Breast epithelium (tissue), 4 donors: Measurements from ENCODE around the gene ENO3. TPM values are rescaled to one million over a fixed set of nuclear protein-coding genes. Genes with fewer than 3 reads are reported as not detected.
A peak's percentile ranks its signal among the peaks of the same experiment; 100 is the strongest.

Experiments
- DNase-seq, 2 donors: peaks; one replicate each; pipeline ENCODE4 v3.0.0-alpha.2; 2019; ENCODE audit warnings: low spot score in 2 of 2
- H3K27ac ChIP-seq, 2 donors: fragments of 200-600 bp; sonication (generic) in 1 of 2; one replicate each; pipeline ENCODE4 v1.5.1; 2016 to 2019; ENCODE audit warnings: mild to moderate bottlenecking in 1 of 2
- H3K27me3 ChIP-seq, 2 donors: fragments of 200-600 bp; sonication (generic) in 1 of 2; one replicate each; pipeline versions ENCODE4 v1.5.1 to v1.6.0; 2017 to 2019; ENCODE audit warnings: control low read depth in 1 of 2, mild to moderate bottlenecking in 1 of 2
- H3K36me3 ChIP-seq: fragments of 200-600 bp; one replicate; pipeline ENCODE4 v1.5.1; 2019
- H3K4me1 ChIP-seq, 2 donors: fragments of 200-600 bp; sonication (generic); one replicate each; pipeline ENCODE4 v1.5.1; 2016 to 2019; ENCODE audit warnings: control low read depth in 1 of 2
- H3K4me3 ChIP-seq, 3 donors: fragments of 200-600 bp; sonication (generic); 1 replicate in 2 of 3; 2 replicates in 1 of 3; pipeline ENCODE4 v1.5.1; 2016 to 2019; ENCODE audit warnings: mild to moderate bottlenecking in 3 of 3, moderate library complexity in 2 of 3
- H3K9me3 ChIP-seq, 2 donors: fragments of 200-600 bp; sonication (generic) in 1 of 2; one replicate each; pipeline ENCODE4 v1.5.1; 2016 to 2019; ENCODE audit warnings: control low read depth in 1 of 2
- CTCF ChIP-seq, 3 donors: fragments of 450-650 bp; IDR thresholded peaks; one replicate each; pipeline ENCODE4 v1.5.1; 2016 to 2017; ENCODE audit warnings: antibody characterized with exemption in 3 of 3, mild to moderate bottlenecking in 3 of 3, moderate library complexity in 3 of 3
- POLR2A ChIP-seq: fragments of 450-650 bp; IDR thresholded peaks from one replicate; pipeline ENCODE4 v1.6.1; 2016; ENCODE audit warnings: antibody characterized with exemption, mild to moderate bottlenecking, moderate library complexity
- POLR2AphosphoS5 ChIP-seq, 3 donors: sonication (generic); formaldehyde crosslinking; IDR thresholded peaks; one replicate each; pipeline ENCODE4 v1.6.1; 2017; ENCODE audit warnings: antibody characterized with exemption in 3 of 3
- intact Hi-C: fragments of 100-400 bp; cut with DNase I; formaldehyde crosslinking; loops from one replicate; pipeline ENCODE4 v1.15.1; 2023; ENCODE audit warnings: low total_unique reads
- total RNA-seq, 3 donors: library from RNA; depleted of rRNA; stranded (reverse); fragments of >200 nt; gene quantifications; one replicate each; pipeline ENCODE4 v1.1.0, GENCODE V29; 2016

The ENO3 gene
- total RNA-seq, 3 donors from 2014 or later, result 1.6 to 4.6 (median 3.1) TPM

GRCh38 chr17:4940555-4941318 lies 10.2 kb upstream of the ENO3 start:
- Histone ChIP-seq H3K36me3 (no peaks in the 10 kb centered on the region), H3K4me3 (peak overlapping the region; percentile 83 to 85 (median 83)), H3K4me1 (peaks cover 19 to 36% of the 10 kb centered on the region in 2 donors), H3K27me3 (no peaks in the 10 kb centered on the region), H3K9me3 (no peaks in the 10 kb centered on the region), H3K27ac (peak overlapping the region; percentile 97)
- intact Hi-C loops, result no loop called here
- DNase-seq, result peak in 1 of 2 donors; percentile 72
- no peak for TF ChIP-seq CTCF (IDR thresholded peaks at IDR 0.05)
- no peak for TF ChIP-seq POLR2AphosphoS5 (IDR thresholded peaks at IDR 0.05)

- Histone ChIP-seq H3K4me3 (peak overlapping the region; percentile 83 to 85 (median 83)), H3K9me3 (no peaks in the 10 kb centered on the region), H3K27me3 (no peaks in the 10 kb centered on the region), H3K27ac (peak overlapping the region; percentile 97), H3K36me3 (no peaks in the 10 kb centered on the region), H3K4me1 (peaks cover 24 to 41% of the 10 kb centered on the region in 2 donors)
- TF ChIP-seq CTCF (IDR thresholded peaks at IDR 0.05), result no peak
- no peak for TF ChIP-seq POLR2AphosphoS5 (IDR thresholded peaks at IDR 0.05)
- TF ChIP-seq POLR2A, result no peak
- intact Hi-C loops, result no loop called here
- DNase-seq, result no peak
Measured at GRCh38 chr17:4941319-4941610, 9.7 kb upstream of the ENO3 start.

DNA sequence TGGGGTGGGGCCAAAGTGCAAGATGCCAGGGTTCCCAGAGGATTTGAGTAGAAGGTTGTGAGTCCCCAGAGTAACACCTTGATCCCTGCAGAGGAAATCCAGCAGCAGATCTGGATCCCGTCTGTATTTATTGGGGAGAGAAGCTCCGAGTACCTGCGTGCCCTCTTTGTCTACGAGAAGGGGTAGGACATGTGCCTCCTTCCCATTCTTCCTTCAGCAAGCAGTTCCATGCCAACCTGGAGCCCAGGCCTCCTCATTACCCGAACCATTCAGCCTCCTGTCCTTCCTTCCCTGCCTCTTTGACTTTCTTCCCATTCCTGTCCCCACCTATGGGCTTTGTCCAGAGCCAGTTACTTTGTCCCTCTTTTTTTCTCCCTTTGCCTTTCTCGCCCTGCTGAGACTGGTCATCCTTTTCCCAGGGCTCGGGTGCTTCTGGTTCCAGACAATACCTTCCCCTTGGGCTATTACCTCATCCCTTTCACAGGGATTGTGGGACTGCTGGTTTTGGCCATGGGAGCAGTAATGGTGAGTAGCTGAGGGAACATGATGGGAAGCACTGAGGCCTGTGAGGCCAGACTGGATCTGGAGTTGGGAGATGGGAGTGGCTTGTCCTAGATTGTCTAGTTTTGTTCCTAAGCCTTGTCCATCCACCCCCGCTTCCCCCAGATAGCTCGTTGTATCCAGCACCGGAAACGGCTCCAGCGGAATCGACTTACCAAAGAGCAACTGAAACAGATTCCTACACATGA lies 8.0 kb upstream of the ENO3 start:
- no peaks in the 10 kb centered on the region for H3K27me3 ChIP-seq
- intact Hi-C loops, result loop anchor here (2.0 kb wide), 1 partner anchor 24 kb away; the partner anchor contains the start of gene SPAG7
- H3K4me3 ChIP-seq, result no peak overlapping the region
- TF ChIP-seq POLR2A (no peak), POLR2AphosphoS5 (IDR thresholded peaks at IDR 0.05) (no peak), CTCF (IDR thresholded peaks at IDR 0.05) (no peak)
- peak overlapping the region in 1 of 2 donors; percentile 20 for H3K27ac ChIP-seq
- no peak for DNase-seq
- H3K36me3 ChIP-seq, result no peaks in the 10 kb centered on the region
- H3K4me1 ChIP-seq, result peaks cover 25 to 47% of the 10 kb centered on the region in 2 donors
- H3K9me3 ChIP-seq, result no peaks in the 10 kb centered on the region

- peaks cover 15 to 35% of the 10 kb centered on the region in 2 donors for H3K4me1 ChIP-seq
- H3K36me3 ChIP-seq, result no peaks in the 10 kb centered on the region
- no peaks in the 10 kb centered on the region for H3K9me3 ChIP-seq
- H3K27ac ChIP-seq, result peak overlapping the region; percentile 97 to 99
- no peak for TF ChIP-seq POLR2AphosphoS5 (IDR thresholded peaks at IDR 0.05)
- no peak for TF ChIP-seq CTCF (IDR thresholded peaks at IDR 0.05)
- TF ChIP-seq POLR2A, result no peak
- DNase-seq, result no peak
- H3K27me3 ChIP-seq, result no peaks in the 10 kb centered on the region
- H3K4me3 ChIP-seq, result no peak overlapping the region
- intact Hi-C loops, result no loop called here
Measured at GRCh38 chr17:4944163-4944553, 6.8 kb upstream of the ENO3 start.

- peak overlapping the region in 1 of 3 donors; percentile 98 for H3K4me3 ChIP-seq
- no peaks in the 10 kb centered on the region for H3K36me3 ChIP-seq
- TF ChIP-seq POLR2A (no peak), POLR2AphosphoS5 (IDR thresholded peaks at IDR 0.05) (no peak), CTCF (IDR thresholded peaks at IDR 0.05) (no peak)
- H3K27ac ChIP-seq, result peak overlapping the region; percentile 97 to 99
- no peak for DNase-seq
- H3K4me1 ChIP-seq, result peaks cover 14 to 32% of the 10 kb centered on the region in 2 donors
- intact Hi-C loops, result no loop called here
- H3K27me3 ChIP-seq, result no peaks in the 10 kb centered on the region
- no peaks in the 10 kb centered on the region for H3K9me3 ChIP-seq
Measured at GRCh38 chr17:4944554-4945175, 6.3 kb upstream of the ENO3 start.
